LNCaP clone FGC (cell line): Measurements from ENCODE around the gene TSPYL6.

Source experiments
- DNase-seq: peaks from one replicate; pipeline ENCODE4 v3.0.0-alpha.2; 2011; ENCODE audit warnings: low read depth
- H3K4me3 ChIP-seq: 2 replicates; pipeline ENCODE4 v1.5.1; 2011; ENCODE audit warnings: mild to moderate bottlenecking, low read depth, low read length, control low read depth
- CTCF ChIP-seq: IDR thresholded peaks from 2 replicates; pipeline ENCODE4 v1.5.1; 2012; ENCODE audit warnings: mild to moderate bottlenecking; ENCODE audit not compliant: control insufficient read depth, insufficient read depth; ENCODE audit errors: extremely low read depth

The TSPYL6 gene

GRCh38 chr2:54259413-54260240, 3.6 kb upstream of the TSPYL6 start:
- no peak for TF ChIP-seq CTCF
- DNase-seq: no peak

GRCh38 chr2:54258166-54258565, 2.1 kb upstream of the TSPYL6 start:
- no peak for TF ChIP-seq CTCF
- no peak for DNase-seq
- no peak overlapping the region for H3K4me3 ChIP-seq

More at GRCh38 chr2:54259413-54260240, 3.6 kb upstream of the TSPYL6 start:
- no peak overlapping the region for H3K4me3 ChIP-seq

- H3K4me3 ChIP-seq: no peak overlapping the region
- DNase-seq: no peak
- no peak for TF ChIP-seq CTCF
Observed at GRCh38 chr2:54255230-54256090, 569 bp downstream of the TSPYL6 start.

- no peak for DNase-seq
- no peak for TF ChIP-seq CTCF
- H3K4me3 ChIP-seq: no peak overlapping the region
Observed at GRCh38 chr2:54254180-54254579, 1.8 kb downstream of the TSPYL6 start.

GRCh38 chr2:54249629-54250028, 6.4 kb downstream of the TSPYL6 start:
- H3K4me3 ChIP-seq: no peak overlapping the region
- no peak for TF ChIP-seq CTCF
- DNase-seq: no peak

GRCh38 chr2:54247115-54247514, 8.9 kb downstream of the TSPYL6 start:
- TF ChIP-seq CTCF: no peak
- no peak overlapping the region for H3K4me3 ChIP-seq
- no peak for DNase-seq
